Measurements from ENCODE around the gene TECPR2.

Gene TECPR2

DNA sequence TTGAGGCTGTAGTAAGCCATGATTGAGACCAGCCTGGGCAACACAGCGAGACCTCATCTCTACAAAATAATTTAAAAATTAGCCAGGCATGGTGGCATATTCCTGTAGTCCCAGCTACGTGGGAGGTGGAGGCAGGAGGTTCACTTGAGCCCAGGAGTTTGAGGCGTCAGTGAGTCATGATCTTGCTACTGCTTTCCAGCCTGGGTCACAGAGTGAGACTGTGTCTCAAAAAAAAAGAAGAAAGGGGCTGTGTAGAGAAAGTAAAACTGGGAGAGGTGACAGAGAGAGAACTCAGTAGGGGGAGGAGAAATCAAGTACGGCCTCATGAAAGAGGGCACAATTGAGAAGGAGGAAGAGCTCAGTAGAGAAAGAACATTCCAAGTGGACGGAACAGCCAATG, 12.4 kb downstream of the TECPR2 start:
- DNase-seq: no peak

DNA sequence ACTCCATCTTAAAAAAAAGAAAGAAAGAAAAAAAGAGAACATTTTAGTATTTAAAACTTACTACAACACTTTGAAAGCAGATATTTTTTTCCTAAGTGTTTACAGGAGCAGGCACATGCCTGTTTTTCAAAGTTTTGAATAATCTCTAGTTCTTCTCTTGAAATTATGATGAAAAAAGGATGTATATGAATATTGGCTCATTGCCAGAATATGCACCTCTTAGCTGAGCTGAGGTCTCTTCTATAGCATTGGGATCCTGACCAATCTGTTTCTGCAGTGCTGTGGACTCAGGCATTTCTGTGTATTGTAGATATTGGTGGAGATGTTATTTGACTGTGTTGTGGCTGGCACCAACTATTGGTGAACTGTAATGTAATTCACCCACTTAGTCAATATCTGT, 15.0 kb downstream of the TECPR2 start:
- no peak for DNase-seq

DNA sequence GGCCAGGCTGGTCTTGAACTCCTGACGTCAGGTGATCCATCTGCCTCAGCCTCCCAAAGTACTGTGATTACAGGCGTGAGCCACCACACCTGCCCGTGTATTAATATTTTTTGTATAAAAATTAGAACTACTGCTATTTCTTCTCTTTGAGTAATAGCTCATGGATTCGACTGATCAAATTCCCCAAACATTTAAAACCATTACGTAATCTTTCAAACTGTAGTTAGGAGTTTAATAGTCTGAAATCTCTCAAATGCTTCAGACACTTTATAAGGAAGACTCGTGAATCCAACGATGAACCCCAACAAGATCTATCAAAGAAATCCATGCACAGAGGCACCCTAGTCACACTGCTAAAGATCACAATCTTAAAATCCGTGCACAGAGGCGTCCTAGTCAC, 16.1 kb downstream of the TECPR2 start:
- no peak for DNase-seq

DNA sequence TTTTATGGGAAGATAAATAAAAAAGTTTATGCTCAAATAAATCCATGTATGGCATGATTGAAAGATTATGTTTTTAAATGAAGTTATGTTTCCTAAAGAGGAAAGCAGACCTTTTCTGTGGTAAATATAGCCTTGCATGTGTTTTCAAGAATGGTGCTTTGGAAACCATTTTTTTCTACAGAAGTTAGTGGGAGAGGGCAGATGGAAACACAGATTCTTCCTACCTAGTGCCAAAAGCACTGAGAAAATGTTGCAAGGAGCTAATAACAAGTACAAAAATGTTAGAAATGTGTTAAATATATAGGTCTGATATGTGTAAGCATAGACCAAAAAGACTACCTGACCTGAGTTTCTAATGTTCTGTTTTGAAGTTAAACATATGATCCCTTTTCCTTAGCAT, 24.3 kb downstream of the TECPR2 start:
- no peak for DNase-seq

DNA sequence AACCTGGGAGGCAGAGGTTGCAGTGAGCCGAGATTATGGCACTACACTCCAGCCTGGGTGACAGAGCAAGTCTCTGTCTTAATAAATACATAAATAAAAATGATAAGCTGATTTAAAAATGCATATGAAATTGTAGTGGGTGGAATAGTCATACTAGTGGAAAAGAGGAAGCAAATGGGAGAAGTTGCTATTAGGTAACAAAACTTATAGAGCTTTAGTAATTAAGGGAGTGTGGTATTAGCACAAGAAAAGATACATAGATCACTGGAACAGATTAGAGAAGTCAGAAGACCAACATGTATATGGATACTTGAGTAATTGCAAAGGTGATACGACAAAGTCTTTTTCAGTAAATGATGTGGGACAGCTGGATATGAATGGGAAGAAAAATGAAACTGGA, 26.5 kb downstream of the TECPR2 start:
- DNase-seq: no peak

DNA sequence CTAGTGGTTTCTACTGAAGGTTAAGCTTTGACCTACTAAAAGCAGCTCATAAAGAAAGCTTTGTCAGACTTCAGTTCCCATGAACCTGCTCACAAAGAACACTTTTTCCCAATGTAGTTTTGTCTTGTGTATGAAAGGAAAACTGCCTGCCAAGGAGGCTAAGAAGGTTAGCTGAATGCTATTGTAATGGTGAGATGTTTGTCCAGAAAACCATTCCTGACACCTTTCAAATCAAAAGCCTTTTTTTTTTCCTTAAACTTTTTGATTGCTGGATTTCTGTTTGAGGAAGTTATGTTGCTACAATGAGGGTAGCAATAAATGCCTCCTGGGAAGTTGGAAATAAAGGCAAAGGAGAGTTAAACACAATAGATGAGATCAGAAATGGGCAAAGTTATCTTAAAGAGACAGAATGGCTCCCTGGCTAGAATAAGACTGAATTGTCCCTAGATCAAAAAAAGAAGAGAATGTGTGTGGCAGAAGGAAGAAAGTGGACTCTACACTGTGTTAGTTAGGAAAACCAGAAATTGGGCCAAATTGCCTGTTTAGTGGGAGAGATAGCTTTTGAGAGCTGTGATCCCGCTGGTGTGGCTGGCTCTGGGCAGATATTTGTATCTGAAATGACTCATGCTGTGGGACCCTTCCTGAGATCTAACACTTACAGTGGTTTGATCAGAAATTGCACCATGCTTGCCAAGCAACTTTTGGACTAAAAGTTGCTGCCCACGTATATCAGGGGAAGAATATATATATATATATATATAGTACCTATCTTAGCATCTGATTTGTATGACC, 27.5 kb downstream of the TECPR2 start:
- no peak for DNase-seq

DNA sequence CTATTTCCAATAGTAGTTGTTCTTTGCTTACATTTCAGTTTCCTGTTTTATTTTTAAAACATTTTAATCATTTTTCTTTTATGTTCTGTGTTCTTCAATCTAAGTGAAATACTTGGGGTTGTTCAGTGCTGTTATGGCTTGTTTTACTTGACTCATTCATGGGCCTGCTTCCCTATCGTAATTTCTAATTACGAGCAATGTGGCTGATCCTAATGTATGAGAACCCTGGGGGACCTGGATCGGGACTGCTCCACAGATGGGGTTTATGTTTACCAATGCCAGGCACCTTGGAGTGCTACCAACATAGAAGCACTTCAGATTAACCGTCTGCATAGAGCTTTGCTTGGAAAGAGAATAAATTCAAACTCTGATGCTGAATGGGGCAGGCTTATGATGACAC, 29.8 kb downstream of the TECPR2 start:
- DNase-seq: no peak

DNA sequence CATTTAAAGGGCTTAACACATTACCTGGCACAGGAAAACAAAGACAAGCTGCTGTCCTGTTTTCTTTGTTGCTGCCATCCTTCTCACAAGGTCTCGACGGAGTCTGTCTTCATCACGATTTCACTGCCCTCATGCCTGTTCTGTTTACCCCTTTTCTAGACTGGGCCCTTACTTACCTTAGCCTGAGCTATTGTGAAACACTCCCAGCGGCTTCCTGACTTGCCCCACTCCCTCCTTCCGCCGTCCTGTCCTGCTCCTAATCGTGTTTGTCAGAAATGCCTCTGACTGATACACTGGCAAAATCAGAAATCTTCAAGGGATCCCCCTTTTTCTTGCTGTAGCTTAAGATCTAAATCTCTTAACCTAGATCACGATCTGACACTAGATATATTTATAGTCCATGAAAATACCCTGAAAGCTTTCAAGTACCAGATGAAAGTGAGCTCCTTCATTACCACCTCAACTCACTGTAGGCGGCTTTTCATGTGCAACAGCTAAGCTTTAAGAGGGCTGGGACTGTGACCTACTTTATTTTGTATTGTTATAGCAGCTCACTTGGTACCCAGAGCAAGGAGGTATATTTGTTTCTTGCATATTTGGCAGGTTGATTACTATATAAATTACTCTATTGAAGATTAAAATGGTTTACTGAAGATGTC, 32.1 kb downstream of the TECPR2 start:
- DNase-seq: no peak

DNA sequence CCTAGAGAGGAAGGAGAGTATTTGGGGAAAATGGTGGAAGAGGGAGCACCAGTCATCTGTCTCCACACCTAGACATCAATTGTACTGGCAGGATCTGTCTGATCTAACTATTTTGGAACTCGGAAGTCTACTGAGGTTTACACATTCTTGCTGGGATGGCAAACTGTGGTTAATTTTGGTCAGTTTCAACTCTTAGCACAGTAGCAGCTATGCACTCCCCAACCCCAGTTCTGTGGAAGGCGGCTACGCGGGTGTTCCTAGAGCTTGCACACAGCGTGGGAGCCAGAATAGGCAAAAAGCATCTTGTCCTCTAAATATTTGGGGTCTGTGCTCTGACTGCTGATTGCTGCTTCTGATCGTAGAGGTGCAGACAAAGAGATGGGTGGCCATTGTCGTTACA, 33.8 kb downstream of the TECPR2 start:
- DNase-seq: no peak

DNA sequence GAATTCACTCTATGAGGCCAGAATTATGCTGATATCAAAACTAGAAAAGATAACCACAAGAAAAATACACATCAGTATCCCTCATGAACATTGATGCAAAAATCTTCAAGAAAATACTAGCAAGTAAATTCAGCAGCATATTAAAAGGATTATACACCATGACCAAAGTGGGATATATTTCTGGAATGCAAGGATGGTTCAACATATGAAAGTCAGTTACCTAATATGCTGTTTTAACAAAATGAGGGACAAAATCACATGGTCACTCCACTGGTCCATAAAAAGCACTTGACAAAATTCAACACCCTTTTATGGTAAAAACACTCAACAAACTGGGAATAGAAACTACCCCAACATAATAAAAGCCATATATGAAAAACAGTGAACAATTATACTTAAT, 40.3 kb downstream of the TECPR2 start:
- no peak for DNase-seq

DNA sequence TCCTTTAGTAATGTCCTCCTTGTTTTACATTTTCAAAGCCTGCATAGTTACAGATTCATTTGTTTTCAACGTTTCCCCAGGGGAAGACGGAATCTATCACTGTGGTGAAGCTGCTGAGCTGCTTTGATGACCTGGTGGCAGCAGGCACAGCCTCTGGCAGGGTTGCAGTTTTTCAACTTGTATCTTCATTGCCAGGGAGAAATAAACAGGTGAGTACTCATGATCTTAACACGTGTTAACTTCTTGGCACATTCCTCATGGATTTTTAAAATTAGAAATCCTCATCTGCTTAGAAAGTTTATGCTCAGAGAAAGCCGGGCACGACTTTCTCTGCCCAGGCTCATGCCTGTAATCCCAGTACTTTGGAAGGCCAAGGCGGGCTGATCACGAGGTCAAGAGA, 44.5 kb downstream of the TECPR2 start:
- no peak for DNase-seq

DNA sequence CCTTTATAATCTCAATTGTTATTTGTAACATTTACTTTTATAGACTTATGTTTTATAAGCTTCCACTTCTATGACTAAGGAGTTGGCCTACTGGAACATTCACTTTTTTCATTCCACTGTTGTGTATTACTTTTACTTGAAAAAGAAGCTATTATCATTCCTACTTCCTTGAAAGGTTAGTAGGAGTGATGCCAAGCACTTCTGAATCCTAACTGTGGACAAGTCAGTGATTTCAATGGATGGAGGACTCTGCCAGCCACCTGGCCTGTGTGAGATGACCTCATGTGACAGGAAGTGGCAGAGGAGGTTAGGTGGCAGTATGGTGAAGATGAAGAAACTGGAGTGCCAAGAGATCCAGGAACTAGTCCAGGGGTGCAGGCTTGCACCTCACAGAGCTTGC, 46.0 kb downstream of the TECPR2 start:
- no peak for DNase-seq

DNA sequence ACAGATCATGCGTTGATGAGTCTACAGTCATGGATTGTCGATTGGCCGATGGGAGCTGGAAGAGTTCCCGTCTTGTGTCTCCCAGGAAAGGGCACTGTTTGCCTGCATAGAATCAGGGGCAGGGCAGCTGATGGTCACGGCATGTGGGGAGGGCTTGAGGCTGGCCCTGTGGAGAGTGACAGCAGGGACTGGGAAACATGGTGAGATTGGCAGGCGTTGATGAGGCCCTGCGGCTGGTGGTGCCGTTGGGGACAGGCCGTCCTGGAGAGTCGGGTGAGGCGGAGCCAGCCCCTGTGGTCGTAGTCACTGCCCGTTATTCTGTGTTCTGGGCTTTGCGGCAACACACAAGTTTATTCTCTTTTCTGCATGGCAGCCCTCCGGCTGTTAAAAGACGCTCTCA, 52.9 kb downstream of the TECPR2 start:
- no peak for DNase-seq

DNA sequence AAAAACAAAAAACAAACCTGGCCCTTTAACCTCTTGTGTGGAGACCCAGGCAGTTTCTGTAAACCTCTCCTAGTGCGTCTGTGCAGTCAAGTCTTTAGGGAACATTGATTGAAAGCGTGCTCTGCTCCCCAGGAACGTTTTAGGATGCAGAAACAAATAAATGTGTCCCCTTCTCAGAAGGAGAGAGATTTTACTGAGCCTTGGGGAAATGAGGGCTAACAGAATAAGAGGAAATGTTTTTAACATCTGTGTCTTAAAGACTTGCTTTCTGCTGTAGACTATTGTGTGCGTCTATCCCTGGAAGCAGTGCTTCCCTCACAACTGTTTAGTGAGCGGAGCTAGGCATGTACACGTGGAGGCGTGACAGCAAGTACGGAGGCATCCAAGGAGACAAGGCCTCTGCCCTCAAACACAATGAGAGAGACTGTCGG, 54.3 kb downstream of the TECPR2 start:
- DNase-seq: no peak

DNA sequence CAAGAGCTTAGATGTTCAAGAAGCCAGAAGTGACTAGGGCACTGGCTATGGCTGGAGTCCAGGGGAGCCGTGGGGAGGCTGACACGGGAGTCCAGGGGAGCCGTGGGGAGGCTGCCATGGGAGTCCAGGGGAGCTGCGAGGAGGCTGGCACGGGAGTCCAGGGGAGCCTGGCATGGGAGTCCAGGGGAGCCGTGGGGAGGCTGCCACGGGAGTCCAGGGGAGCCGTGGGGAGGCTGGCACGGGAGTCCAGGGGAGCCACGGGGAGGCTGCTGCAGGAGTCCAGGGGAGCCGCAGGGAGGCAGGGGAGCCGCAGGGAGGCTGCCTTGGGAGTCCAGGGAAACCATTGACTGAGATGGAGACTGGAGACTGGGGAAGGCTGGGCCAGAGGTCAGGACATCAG, 54.9 kb downstream of the TECPR2 start:
- DNase-seq: no peak

DNA sequence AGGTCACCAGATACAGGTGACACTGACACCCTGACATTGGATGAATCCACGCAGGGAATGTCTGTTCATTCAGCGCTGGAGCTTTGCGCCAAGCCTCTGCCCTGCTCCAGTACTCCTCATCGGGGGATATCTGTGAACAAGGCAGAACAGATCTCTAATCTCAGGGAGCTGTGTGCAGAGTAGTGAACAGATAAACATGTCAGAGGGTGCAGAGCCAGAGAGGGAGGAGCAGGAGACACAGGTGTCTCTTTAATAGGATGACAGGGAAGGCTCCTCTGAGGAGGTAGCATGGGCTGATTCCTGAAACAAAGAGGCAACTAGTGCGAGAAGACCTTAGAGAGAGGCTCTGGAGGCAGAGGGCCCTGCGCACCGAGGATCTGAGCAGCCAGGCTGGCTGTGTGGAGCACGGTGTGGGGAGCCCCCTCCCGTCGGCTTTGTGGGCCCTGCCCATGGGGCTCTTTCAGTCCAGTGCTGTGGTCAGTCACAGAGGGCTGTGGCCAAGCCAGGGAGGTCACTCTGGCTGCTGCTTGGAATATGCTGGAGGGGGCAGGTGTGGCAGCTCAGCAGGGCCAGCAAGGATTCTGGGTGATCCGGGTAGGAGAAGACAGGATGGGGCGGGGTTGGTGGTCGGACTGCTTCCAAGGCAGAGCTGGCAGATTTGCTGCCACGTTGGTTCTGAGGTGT, 55.6 kb downstream of the TECPR2 start:
- no peak for DNase-seq

DNA sequence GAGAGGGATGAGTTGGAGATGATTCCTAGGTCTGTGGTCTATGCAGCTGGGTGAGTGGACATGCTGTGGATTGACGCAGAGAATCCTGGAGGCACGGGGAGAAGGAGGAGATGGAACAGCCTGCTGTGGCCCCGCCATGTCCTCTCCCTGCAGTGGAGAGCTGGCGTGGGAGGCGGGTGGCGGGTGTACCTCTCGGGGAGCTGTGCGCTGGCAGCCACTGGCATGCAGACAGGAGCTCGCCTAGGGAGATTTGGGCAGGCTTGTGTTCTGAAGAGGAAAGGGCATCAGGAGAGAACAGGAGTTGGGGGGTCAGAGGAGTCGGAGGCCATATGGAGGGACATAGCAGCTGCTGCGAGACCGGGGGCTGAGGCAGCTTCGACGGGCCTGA, 56.1 kb downstream of the TECPR2 start:
- no peak for DNase-seq

DNA sequence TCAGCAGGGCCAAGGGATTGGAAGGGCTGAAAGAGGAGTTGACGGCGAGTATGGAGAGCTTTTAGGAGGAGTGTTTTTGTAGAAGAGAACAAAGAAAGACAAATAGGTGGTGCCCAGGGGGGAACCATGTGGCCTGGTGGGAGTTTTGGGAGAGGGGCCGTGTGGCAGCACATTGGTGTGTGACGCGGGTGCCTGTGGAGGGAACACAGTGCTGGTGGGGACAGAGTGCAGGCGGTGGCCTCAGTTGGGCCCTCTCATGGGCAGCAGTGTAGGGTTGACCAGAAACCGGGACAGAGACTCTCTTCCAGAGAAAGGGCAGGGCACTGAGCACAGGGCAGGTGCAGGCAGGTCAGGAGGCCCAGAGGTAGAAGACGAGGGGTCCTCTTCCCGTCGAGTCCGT, 56.5 kb downstream of the TECPR2 start:
- DNase-seq: no peak

DNA sequence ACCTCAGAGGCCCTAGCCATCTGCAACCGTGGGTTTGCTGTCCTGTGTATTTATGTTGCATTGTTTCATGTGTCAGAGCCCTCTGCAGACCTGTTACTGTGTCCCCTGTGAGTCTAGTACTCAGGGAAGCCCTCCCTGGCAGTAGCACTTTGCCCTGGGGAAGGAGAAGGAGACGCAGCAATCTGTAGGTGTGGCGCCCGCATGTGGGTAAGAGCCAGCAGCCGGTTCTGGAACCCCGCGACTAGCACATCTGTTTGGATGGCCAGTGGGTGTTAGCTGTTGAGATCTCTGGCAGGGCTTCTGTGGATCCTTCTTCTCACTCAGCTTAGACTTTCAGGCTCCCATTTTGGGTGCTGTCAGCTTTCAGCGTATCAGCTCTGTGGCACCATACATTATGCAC, 57.0 kb downstream of the TECPR2 start:
- DNase-seq: no peak

DNA sequence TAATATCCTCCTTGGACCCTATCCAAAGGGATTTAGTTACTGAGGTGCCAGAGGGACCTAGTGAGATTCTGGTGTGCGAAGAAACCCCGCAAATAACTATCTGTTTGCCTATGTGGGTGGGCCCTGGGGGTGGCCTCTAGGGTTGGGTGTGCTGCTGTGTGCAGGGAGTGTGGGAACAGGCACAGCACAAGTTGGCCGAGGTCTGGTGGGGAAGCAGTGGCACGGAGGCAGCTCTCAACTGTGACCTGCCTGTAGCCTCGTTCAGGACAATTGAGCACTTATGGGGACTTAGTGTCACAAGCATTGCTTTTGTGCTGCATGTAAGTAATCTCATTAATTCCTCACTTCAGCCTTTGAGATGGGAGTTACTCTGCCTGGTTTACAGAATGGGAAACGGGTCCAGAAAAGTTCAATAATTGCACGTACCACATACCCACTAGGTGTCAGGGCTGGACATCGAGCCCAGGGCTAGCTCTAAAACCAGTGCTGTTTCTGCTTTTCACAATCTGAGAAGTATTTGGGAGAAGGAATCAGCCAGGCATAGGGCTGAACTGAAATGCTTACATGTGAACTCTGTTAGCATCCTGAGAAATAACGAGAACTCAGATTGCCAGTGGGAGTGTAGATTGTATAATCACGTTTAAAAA, 58.8 kb downstream of the TECPR2 start:
- no peak for DNase-seq

DNA sequence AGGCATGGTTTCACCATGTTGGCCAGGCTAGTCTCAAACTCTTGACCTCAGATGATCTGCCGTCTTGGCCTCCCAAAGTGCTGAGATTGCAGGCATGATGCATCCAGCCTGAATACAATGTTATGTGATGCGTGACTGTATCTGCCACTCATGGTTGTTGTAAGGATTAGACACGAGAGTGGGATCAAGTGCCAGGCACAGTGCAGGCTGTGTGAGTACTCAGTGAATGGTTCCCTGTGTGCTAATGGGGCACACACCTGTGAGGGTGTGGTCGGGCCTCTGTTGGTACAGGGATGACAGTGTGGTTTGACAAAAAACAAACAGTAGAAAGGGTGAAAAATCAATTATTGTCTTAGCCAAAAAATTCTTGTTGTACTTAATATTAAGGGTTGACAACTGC, 61.8 kb downstream of the TECPR2 start:
- no peak for DNase-seq

DNA sequence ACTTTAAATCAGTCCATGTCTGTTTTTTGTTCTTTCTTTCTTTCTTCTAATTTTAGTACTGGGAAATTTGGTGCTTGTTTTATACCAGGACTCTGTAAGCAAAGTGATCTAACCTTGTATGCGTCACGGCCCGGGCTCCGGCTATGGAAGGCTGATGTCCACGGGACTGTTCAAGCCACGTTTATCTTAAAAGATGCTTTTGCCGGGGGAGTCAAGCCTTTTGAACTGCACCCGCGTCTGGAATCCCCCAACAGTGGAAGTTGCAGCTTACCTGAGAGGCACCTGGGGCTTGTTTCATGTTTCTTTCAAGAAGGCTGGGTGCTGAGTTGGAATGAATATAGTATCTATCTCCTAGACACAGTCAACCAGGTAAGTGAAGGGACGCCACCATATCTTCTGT, 62.2 kb downstream of the TECPR2 start:
- DNase-seq: no peak

DNA sequence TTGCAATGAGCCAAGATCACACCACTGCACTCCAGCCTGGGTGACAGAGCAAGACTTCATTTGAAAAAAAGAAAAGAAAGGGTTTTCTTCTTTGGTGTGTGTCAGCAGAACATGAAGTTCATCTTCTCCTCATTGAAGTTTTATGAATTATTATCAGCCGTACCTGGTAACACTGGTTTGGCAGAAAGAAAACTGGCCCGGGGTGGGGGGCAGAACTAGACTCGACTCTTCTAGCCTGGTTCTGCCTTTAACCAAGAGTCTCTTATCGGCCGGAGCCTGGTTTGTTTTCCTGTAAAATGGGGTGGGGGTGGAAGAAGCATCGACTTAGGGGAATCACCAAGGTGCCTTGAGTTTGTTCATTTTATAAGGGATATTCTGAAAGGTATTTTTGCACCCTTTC, 64.1 kb downstream of the TECPR2 start:
- no peak for DNase-seq

DNA sequence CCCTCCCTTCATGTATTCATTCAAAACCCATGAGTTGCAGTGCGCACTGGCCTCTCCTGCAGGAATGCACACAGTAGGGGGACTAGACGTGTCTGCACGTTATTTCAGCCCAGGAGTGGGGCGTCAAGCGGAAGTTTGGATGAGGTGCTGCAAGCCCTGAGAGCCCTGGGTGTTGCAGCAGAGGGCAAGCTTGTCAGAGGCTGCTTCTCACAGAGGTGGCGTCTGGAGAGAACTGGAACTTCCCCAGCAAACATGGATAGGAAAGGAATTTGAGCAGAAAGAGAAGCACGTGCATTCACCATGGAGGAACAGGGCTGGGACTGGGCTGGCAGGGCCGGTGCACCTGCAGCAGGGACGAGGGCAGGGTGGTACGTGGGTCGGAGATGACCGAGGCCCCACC, 64.9 kb downstream of the TECPR2 start:
- DNase-seq: no peak
